Upper lobe of left lung (tissue), 6 donors: ENCODE results near the gene ZNF362. TPM values are rescaled to one million over a fixed set of nuclear protein-coding genes. Genes with fewer than 3 reads are reported as not detected.

Experiments
- ATAC-seq, 2 donors: fragments of 200-7000 bp; cut with Tn5 transposase; one replicate each; pipeline ENCODE4 v1.9.1; 2022; ENCODE audit warnings: mild to moderate bottlenecking in 2 of 2, moderate library complexity in 2 of 2; ENCODE audit not compliant: low FRiP score in 2 of 2
- DNase-seq, 2 donors: peaks; one replicate each; pipeline ENCODE4 v3.0.0-alpha.2; 2019 to 2020
- H3K27ac ChIP-seq, 4 donors: fragments of 200-600 bp; sonication (generic); one replicate each; pipeline ENCODE4 v1.5.1; 2016 to 2019
- H3K27me3 ChIP-seq, 4 donors: fragments of 200-600 bp; sonication (generic); one replicate each; pipeline ENCODE4 v1.5.1; 2017 to 2019
- H3K36me3 ChIP-seq, 4 donors: fragments of 200-600 bp; sonication (generic); one replicate each; pipeline ENCODE4 v1.5.1; 2016 to 2019
- H3K4me1 ChIP-seq, 4 donors: fragments of 200-600 bp; sonication (generic); one replicate each; pipeline ENCODE4 v1.5.1; 2018 to 2019
- H3K4me3 ChIP-seq, 4 donors: fragments of 200-600 bp; sonication (generic); one replicate each; pipeline ENCODE4 v1.5.1; 2017 to 2019; ENCODE audit warnings: mild to moderate bottlenecking in 2 of 4, moderate library complexity in 1 of 4
- H3K9me3 ChIP-seq, 4 donors: fragments of 200-600 bp; sonication (generic); one replicate each; pipeline ENCODE4 v1.5.1; 2018 to 2019
- EP300 ChIP-seq, 4 donors: sonication (generic); formaldehyde crosslinking; IDR thresholded peaks; one replicate each; pipeline ENCODE4 v1.5.1; 2017; ENCODE audit warnings: antibody characterized with exemption in 4 of 4, control low read depth in 2 of 4
- POLR2A ChIP-seq, 4 donors: fragments of 450-650 bp; IDR thresholded peaks; one replicate each; pipeline ENCODE4 v1.5.1; 2016 to 2017; ENCODE audit warnings: antibody characterized with exemption in 4 of 4, mild to moderate bottlenecking in 2 of 4
- POLR2AphosphoS5 ChIP-seq, 2 donors: sonication (generic); formaldehyde crosslinking; IDR thresholded peaks; one replicate each; pipeline ENCODE4 v1.5.1; 2017; ENCODE audit warnings: antibody characterized with exemption in 2 of 2
- WGBS, 2 donors: methylation state at CpG; one replicate each; pipeline ENCODE4 v1.1.5; 2017 to 2018; 5-methylcytosine and 5-hydroxymethylcytosine counted together
- total RNA-seq, 6 donors: library from RNA; depleted of rRNA in 4 of 6; stranded (reverse); fragments of >200 nt in 4 of 6; gene quantifications; one replicate each; pipeline versions ENCODE4 v1.1.0 to v1.2.1, GENCODE V29; 2016 to 2021
- TF ChIP-seq, protein P1 (sequence below), 6 experiments: fragments of 450-650 bp in 4 of 6; fragments of 200-600 bp in 2 of 6; sonication (generic) in 2 of 6; IDR thresholded peaks; one replicate each; pipeline ENCODE4 v1.5.1; 2016 to 2019; ENCODE audit warnings: antibody characterized with exemption in 6 of 6
- donor health status: DM: no; HTN: no; CAD: no; lungs with moderate emphysema.
- donor health status: DM: no; HTN: yes; CAD: no; lungs with severe emphysema.

ZNF362 gene
- total RNA-seq, 6 donors from 2014 or later, result 14.9 to 41.0 (median 21.3) TPM

- 86 to 90% methylated on average over 3 of the region's 3 CpGs for WGBS, 2 donors
- ATAC-seq (no peak), DNase-seq (no peak)
- peaks cover 27 to 52% (median 36%) of the 10 kb centered on the region in 4 donors for H3K4me1 ChIP-seq
- H3K9me3 ChIP-seq, result no peaks in the 10 kb centered on the region
- H3K36me3 ChIP-seq, result peaks cover 0 to 4% (median 0%) of the 10 kb centered on the region in 4 donors
- H3K27ac ChIP-seq, result no peak overlapping the region
- TF ChIP-seq POLR2A (IDR thresholded peaks at IDR 0.05), result no peak
- TF ChIP-seq, protein P1, sequence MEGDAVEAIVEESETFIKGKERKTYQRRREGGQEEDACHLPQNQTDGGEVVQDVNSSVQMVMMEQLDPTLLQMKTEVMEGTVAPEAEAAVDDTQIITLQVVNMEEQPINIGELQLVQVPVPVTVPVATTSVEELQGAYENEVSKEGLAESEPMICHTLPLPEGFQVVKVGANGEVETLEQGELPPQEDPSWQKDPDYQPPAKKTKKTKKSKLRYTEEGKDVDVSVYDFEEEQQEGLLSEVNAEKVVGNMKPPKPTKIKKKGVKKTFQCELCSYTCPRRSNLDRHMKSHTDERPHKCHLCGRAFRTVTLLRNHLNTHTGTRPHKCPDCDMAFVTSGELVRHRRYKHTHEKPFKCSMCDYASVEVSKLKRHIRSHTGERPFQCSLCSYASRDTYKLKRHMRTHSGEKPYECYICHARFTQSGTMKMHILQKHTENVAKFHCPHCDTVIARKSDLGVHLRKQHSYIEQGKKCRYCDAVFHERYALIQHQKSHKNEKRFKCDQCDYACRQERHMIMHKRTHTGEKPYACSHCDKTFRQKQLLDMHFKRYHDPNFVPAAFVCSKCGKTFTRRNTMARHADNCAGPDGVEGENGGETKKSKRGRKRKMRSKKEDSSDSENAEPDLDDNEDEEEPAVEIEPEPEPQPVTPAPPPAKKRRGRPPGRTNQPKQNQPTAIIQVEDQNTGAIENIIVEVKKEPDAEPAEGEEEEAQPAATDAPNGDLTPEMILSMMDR (IDR thresholded peaks at IDR 0.05), result no peak
- no peak for TF ChIP-seq POLR2AphosphoS5 (IDR thresholded peaks at IDR 0.05)
- TF ChIP-seq EP300 (IDR thresholded peaks at IDR 0.05), result no peak
- no peaks in the 10 kb centered on the region for H3K27me3 ChIP-seq
- no peak overlapping the region for H3K4me3 ChIP-seq
Measured at GRCh38 chr1:33259879-33260278, 3.6 kb downstream of the ZNF362 start.

DNA sequence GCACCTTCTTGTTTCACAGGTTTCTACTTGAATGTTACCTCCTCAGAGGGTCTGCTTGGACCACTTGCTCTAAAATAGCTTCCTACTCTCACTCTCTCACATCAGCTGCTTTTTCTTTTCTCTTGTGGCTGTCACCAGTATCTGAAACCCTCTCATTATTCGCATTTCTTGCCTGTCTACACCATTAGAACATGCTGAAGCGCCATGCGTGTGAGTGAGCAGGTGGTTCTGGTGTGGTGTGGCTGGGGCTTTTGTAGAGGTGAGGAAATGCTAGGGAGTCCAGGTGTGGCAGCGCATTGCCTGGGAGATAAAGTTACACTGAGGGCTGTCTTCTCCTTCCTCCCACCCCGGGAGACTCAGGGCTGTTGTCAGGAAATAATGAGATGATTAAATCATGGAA is 4.1 kb downstream of the ZNF362 start:
- Histone ChIP-seq H3K36me3 (peaks cover 0 to 4% (median 0%) of the 10 kb centered on the region in 4 donors), H3K27ac (no peak overlapping the region), H3K4me1 (peaks cover 22 to 52% (median 31%) of the 10 kb centered on the region in 4 donors), H3K27me3 (no peaks in the 10 kb centered on the region), H3K9me3 (no peaks in the 10 kb centered on the region), H3K4me3 (no peak overlapping the region)
- WGBS, 2 donors, result 82 to 85% methylated on average over 5 of the region's 5 CpGs
- DNase-seq, result no peak
- TF ChIP-seq POLR2A (IDR thresholded peaks at IDR 0.05), result no peak
- TF ChIP-seq POLR2AphosphoS5 (IDR thresholded peaks at IDR 0.05), result no peak
- no peak for TF ChIP-seq EP300 (IDR thresholded peaks at IDR 0.05)
- TF ChIP-seq, protein P1 (IDR thresholded peaks at IDR 0.05), result no peak
- ATAC-seq, result no peak

DNA sequence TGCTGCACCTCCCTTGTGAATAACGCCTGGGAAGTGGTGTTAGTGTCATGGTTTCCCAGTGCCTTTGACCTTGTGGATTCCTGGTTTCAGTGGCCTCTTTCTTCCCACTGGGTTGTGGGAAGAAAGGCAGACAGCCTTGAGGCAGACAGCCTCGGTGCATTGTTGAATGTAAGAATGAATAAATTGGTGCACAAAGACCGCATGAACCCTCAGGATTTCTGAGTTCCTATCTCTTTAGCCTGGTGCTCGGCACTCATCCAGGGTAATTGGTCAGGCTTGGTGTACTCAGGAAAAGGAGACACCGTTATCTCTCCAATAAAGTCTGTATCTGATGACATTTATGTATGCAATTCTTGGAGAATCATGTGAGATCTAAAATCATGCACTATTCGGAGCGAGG is 5.1 kb downstream of the ZNF362 start:
- no peak for ATAC-seq
- H3K27me3 ChIP-seq, result no peaks in the 10 kb centered on the region
- 82 to 86% methylated on average over 7 of the region's 7 CpGs for WGBS, 2 donors
- no peaks in the 10 kb centered on the region for H3K9me3 ChIP-seq
- TF ChIP-seq POLR2AphosphoS5 (IDR thresholded peaks at IDR 0.05) (no peak), POLR2A (IDR thresholded peaks at IDR 0.05) (no peak), EP300 (IDR thresholded peaks at IDR 0.05) (no peak)
- TF ChIP-seq, protein P1 (IDR thresholded peaks at IDR 0.05), result no peak
- no peak overlapping the region for H3K4me3 ChIP-seq
- no peak for DNase-seq
- peaks cover 0 to 4% (median 0%) of the 10 kb centered on the region in 4 donors for H3K36me3 ChIP-seq
- no peak overlapping the region for H3K27ac ChIP-seq
- peaks cover 22 to 55% (median 29%) of the 10 kb centered on the region in 4 donors for H3K4me1 ChIP-seq

DNA sequence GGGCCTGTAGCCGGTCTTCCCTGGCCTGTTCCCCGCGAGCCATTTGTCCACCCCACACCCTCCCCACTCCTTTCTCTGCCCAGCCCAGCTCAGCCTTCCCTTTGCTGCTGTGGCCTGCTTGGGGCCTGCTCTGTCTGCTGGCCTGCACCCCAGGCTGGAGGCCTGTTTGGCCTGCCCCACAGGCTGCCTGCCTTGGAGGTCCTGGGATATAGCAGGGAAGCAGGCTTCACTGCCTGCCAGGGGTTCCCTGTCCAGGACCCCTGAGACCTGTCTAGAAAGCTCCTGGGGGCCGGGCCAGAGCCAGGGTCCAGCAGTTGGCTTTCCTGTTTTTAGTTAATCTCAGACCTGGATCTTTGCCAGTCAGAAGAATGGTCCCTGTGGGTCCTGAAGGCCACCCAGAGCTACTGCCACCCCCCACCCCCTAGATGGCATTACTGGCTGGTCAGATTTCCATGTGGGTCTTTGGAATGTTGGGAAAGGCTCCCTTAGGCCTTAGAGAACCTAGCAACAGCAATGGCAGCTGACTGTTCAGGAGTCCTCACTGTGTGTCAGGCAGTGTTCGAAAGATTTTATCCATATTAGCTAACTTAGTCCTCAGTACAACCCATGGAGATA is 7.7 kb downstream of the ZNF362 start:
- TF ChIP-seq, protein P1 (IDR thresholded peaks at IDR 0.05), result no peak
- no peak for TF ChIP-seq EP300 (IDR thresholded peaks at IDR 0.05)
- TF ChIP-seq POLR2AphosphoS5 (IDR thresholded peaks at IDR 0.05), result no peak
- TF ChIP-seq POLR2A (IDR thresholded peaks at IDR 0.05), result no peak
- 74 to 94% methylated on average over 3 to 4 of the region's 5 CpGs for WGBS, 2 donors
- H3K4me3 ChIP-seq, result no peak overlapping the region
- H3K9me3 ChIP-seq, result no peaks in the 10 kb centered on the region
- H3K27ac ChIP-seq, result peak overlapping the region in 1 of 4 donors; percentile 49
- DNase-seq (peak in 1 of 2 donors; percentile 29), ATAC-seq (no peak)
- H3K4me1 ChIP-seq, result peaks cover 18 to 47% (median 24%) of the 10 kb centered on the region in 4 donors
- no peaks in the 10 kb centered on the region for H3K27me3 ChIP-seq
- peaks cover 0 to 4% (median 0%) of the 10 kb centered on the region in 4 donors for H3K36me3 ChIP-seq
